Adipose tissue (tissue), 3 donors: Measurements from ENCODE around the gene HOXC13. TPM values are rescaled to one million over a fixed set of nuclear protein-coding genes. Genes with fewer than 3 reads are reported as not detected.

Source experiments
- H3K27ac ChIP-seq: one replicate; pipeline ENCODE4 v1.5.1; 2013; ENCODE audit warnings: low read depth, low read length
- WGBS, 3 donors: extraction: QIAGEN DNeasy Blood & Tissue Kit; methylation state at CpG; one replicate each; pipeline ENCODE4 v1.1.7; 2013; 5-methylcytosine and 5-hydroxymethylcytosine counted together
- polyA plus RNA-seq, 3 donors: library from polyadenylated mRNA; stranded (reverse); fragments of 200-250 nt; gene quantifications; one replicate each; pipeline ENCODE4 v1.2.3, GENCODE V29; 2013
- donor health status: healthy with polysubstance abuse.
- donor health status: Bipolar disorder and iron deficiency.
- donor health status: healthy.

The HOXC13 gene
- polyA plus RNA-seq, 3 donors = 0.03 to 0.45 TPM; not detected in 1

DNA sequence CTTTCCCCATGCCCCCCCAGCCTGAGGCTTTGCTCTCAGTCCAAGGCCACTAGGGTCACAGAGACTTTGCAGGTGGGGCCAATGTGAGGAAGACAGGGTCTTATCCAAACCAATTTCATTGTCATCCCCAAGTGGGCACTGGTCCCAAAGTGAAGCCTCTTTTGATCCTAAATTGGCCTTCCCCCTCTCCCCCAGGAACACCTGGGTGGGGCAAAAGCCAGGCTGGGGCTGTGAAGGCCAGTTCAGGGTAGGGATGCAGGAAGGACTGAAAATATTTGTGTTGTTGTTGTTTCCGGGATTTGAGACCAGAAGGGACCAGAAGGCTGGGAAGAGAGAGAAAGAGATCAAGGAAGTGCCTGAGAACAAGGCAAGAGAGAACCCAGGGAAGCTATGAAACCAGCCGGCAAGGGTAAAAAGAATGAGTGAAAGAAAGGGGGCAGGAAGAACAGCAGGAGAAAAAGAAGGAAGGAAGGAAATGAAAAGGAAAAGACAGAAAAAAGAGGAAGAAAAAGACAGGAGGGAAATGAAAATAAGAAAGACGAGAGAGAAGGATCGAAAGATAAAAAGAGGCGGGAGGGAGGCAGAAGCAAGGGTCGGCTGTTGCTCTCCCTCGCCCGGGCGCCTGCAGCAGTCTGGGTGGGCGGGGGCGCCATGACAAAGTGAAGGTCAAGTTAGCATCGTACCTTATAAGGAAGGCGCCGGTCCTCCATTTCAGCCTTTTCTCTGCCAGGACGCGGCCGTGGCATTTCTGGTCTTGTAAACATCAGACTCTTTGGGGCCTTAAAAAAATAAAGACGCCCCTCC lies 26.9 kb downstream of the HOXC13 start:
- 3 to 5% (median 5%) methylated on average over 17 to 18 of the region's 18 CpGs for WGBS, 3 donors
- no peak overlapping the region for H3K27ac ChIP-seq

DNA sequence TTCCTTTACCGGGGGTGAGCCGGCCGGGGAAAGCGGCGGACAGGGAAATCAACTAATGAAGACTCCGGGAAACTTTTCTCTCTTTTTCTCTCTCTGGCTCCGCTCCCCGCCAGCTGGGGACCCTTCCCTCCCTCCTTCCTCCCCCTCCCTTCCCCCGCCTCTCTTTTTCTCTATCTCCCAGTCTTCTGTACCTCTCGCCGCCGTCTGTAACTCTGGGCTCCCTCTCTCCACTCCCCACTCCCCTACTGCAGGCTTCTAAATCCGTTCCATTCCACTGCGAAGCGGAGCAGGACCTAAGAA lies 27.4 kb downstream of the HOXC13 start:
- WGBS, 3 donors = 3 to 8% (median 7%) methylated on average over 15 of the region's 15 CpGs
- H3K27ac ChIP-seq = no peak overlapping the region

DNA sequence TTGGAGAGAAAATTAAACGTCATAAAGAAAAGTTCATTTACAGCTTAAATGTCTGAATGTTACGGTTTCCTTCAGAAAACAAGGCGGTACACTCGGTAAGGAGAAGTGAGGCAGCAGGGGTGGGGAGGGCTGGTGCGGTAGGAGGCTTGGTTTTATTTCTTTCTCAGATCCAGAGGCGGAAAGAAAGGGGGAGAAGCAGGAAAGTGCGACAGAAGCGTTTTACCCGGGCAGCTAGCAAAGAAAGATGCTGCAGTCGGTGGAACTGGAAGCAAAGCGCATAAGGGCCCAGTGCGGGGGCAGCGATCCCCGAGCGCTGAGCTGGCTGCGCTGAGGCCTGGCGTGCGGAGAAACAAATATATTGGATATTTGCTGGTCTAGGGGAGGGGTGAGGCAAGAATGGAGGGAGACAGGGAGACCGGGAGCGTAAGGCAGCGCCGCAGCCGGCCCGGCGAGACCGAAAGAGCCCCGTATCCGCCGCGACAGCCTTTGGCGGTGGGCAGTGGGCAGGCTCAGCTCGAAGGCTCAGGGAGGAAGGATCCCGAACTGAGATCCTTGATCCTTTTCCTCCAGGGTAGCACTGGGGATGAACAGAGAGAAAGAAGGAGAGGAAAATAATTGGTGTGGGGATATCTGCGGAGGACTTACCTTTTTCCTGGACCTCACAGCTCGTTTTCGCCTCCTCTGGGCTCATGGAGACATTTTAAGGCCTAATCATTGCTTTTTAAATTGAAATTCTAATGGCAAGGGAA lies 27.9 kb downstream of the HOXC13 start:
- no peak overlapping the region for H3K27ac ChIP-seq
- WGBS, 3 donors = 6 to 11% (median 10%) methylated on average over 35 to 36 of the region's 36 CpGs

DNA sequence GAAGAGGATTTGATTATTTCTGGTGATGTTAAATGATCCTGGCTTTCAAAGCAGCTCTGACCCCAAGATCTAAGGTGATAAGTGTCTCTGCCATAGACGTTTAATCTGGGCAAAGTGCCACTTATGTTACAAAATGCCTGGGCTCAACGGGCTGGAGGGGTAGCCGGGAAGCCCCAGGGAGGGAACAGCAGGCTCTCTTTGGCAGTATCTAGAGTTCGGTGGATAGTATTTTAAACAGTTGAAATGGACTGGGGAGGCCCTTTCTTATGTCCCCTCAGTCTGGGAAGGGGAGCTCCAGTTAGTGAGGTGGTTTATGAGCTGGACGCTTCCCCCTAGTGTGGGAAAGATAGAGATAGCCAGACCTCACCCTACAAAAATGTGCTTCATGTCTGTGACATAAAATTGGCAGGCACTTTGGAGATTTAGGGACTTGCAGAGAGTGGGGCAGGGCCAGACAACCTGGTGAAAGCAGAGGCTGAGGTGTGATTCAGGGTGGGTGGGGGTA lies 28.8 kb downstream of the HOXC13 start:
- WGBS, 3 donors = 11 to 16% (median 12%) methylated on average over 5 of the region's 5 CpGs
- no peak overlapping the region for H3K27ac ChIP-seq

DNA sequence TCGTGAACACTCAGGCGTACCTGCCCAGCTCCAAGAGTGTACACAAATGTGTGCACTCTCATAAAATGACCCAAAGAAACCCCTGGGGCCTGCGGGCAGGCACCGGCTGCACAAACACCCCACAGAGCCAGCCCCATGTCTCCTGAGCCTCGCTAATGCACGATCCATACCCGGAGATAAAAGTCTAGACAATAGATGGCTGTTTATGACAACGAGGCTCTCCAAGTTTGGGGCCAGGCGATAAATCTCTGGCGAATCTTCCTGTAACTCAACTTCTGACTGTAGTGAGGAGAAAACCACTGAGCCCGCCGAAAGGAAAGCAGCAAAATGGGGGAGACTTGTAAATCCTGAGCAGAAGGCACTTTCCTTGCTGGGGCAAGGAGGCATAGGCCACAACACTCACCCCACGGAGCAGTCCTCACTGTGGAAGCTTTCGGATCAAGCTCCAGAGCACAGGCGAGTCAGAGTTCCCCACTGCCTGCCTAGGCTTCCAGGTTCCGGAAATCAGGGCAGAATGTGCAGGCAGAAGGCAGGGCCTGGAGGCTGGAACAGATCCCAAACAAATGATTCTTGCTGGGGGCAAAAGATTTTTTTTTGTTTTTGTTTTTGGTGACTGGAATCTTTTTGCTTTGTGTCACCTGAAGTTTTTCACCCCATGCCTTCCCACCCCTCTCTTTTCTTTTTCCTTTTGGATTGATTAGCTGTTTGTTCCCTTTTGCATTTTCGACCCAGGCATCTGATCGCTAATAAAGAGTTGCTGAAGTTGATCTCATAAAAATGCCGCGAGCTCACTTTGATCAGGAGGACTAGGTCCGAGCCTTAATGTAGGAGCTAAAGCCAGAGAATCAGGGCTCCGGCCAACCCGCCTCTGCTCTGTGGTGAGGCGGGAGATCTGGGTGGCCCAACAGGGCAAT lies 29.8 kb downstream of the HOXC13 start:
- WGBS, 3 donors = 16 to 26% (median 19%) methylated on average over 24 of the region's 24 CpGs

DNA sequence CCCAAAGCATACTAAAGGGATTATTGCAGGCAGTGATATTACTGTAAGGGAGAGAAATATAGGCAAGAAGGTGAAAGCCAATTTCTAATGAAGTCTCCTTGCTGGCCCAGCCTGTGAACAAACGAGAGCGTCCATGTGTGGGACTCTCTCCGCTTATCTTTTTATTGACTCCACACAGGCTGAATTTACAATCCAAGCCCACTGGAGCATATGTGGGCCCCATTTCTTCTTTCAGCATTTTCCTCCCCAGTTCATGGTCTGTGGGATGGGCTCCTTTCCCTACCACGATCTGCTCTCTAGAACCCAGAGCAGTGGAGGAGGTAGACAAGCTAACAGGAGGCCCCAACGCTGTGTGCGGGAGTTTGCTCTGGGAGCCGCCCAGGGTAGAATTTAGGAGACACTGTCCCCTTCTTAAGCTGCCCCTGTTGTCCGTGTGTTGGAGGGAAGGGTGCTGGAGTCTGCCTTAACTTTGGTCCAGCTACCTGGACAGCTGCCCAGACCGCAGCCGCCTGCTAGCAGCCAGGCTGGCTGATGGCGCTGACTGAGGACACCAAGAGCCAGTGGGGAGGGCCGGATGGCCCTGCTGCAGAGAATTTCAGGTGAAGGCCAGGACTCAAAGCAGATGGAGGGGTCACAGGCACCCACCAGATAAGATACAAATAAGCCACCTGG lies 31.1 kb downstream of the HOXC13 start:
- 18 to 19% (median 19%) methylated on average over 12 of the region's 12 CpGs for WGBS, 3 donors
- H3K27ac ChIP-seq = no peak overlapping the region

More for the DNA sequence above, 29.8 kb downstream of the HOXC13 start:
- H3K27ac ChIP-seq = no peak overlapping the region

DNA sequence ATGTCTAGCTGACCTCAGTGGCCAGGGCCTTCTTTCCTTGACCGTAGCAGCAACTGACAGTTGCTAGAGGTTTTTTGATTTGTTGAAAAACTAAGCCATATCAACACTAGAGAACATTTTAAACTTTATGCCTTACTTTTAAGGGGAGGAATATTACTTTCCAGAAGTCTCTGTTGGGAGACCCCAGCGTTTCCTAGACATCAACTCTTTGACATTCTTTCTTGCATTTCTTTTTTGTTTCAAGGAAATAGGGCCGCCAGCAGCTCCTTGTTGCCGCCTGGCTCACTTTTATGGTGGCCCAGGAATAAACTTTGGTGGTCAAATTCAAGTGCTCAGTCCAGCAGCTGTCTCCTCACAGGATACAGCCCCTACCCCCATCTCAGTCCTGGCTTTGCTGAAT lies 31.8 kb downstream of the HOXC13 start:
- WGBS, 3 donors = 15 to 31% (median 21%) methylated on average over 4 of the region's 4 CpGs

DNA sequence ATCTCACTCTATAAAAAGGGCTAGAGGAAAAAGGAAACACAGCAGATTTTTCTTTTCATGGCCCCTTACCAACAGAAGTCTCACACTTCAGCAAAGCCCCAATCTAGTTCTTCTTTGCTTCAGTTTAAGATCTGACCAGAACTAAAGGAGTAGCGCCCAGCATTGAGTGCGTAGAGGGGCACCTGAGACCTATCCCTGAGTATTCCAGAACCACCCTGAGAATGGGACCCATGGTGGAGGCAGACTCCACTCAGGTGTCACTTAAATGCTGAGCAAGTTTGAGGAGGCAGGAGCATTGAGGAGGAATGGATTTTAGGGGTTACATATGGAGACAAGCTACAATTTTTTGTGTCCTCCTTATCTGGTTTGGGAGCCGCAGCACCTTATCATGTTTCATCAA lies 32.5 kb downstream of the HOXC13 start:
- 60 to 69% (median 64%) methylated on average over 3 of the region's 3 CpGs for WGBS, 3 donors
- no peak overlapping the region for H3K27ac ChIP-seq

More for the DNA sequence above, 31.8 kb downstream of the HOXC13 start:
- no peak overlapping the region for H3K27ac ChIP-seq

DNA sequence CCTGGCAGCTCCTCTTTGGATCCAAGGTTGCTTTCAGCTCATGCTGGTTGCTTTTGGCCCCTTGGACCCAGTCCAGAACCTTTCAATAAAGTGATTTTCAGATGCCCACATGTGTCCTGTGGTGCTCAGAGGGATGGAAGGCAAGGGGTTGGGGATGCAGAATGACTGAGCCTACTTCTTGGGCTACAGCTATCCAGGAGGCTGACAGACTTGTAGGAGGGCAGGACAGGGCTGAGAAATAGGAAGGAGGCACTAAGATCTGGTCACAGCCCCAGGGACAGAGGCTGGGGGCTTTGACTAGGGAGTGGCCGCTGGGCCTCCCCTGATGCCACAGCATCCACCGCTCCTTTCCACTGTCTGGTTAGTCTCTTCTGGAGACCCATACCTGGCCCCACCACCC lies 33.1 kb downstream of the HOXC13 start:
- H3K27ac ChIP-seq = no peak overlapping the region
- 22 to 42% (median 34%) methylated on average over 2 of the region's 2 CpGs for WGBS, 3 donors

DNA sequence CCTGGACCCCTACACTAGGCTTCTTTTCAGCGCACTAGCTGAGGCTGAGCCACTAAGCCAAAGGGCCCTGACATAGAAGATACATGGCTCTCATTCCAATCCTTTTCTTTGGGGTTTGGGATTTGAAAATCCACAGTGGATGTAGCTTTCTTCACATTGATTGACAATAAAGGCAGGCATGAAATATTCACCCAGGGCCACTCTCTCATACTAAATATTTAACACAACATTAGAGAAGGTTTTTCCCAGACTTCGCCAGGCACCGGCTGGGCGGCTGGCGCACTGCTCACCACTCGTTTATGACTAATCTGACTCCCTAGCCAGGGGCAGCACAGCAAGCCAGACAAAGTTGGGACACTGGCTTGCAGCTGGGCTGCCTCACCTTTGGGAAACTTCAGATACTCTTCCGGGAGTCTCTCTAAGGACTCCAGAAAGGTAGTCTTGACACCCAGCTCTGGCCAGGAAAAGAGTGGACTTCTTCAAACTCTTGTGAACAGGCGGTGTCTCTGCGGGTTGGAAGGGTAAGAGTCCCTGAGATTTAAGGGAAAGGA lies 33.6 kb downstream of the HOXC13 start:
- WGBS, 3 donors = 27 to 38% (median 30%) methylated on average over 9 of the region's 9 CpGs
- H3K27ac ChIP-seq = no peak overlapping the region

DNA sequence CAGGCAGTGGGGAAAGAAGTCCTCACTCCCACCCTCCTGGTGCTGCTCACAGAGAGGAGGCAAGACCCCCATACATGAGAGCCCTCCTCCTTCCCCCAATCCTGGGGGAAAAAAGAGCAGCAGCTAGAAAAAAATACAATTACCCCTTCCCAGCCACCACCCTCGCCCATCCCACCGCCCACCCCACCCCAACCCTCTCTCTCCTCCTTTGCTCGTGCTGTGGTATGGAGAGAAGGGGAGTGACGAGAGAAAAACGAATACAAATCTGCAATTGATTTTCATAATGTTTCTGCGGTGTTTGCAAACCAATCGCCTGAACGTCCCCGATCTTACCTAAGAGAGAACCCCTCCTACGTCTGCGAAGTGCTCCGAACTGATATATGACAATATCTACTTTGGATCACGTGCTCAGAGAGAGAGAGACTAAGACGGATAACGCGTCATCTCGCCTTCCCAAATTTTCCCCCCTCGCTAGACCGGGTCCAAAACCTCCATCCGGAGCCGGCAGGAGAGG lies 34.1 kb downstream of the HOXC13 start, which contains the start of gene HOXC11:
Gene HOXC11 (plus strand): TSS at position 405 of the 514 bp plus-strand sequence. CDS start 116 bp downstream, outside the sequence.
- H3K27ac ChIP-seq = no peak within 1 kb of the TSS
- 4 to 11% (median 7%) methylated on average over 20 to 21 of the region's 21 CpGs for WGBS, 3 donors

DNA sequence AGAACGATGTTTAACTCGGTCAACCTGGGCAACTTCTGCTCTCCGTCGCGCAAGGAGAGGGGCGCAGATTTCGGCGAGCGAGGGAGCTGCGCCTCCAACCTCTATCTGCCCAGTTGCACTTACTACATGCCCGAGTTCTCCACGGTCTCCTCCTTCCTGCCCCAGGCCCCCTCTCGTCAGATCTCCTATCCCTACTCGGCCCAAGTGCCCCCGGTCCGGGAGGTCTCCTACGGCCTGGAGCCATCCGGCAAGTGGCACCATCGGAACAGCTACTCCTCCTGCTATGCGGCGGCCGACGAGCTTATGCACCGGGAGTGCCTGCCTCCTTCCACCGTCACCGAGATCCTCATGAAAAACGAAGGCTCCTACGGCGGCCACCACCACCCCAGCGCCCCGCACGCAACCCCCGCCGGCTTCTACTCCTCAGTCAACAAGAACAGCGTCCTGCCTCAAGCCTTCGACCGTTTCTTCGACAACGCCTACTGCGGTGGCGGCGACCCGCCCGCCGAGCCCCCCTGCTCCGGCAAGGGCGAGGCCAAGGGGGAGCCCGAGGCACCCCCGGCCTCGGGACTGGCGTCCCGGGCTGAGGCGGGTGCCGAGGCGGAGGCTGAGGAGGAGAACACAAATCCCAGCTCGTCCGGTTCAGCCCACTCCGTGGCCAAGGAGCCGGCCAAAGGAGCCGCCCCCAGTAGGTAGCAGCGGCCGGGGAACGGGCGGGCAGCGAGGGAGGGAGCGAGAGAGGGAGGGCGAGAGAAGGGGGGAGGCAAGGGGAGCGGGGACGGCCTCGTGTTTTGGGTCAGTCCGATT lies 34.8 kb downstream of the HOXC13 start:
- no peak overlapping the region for H3K27ac ChIP-seq
- WGBS, 3 donors = 3 to 4% (median 4%) methylated on average over 71 of the region's 71 CpGs

DNA sequence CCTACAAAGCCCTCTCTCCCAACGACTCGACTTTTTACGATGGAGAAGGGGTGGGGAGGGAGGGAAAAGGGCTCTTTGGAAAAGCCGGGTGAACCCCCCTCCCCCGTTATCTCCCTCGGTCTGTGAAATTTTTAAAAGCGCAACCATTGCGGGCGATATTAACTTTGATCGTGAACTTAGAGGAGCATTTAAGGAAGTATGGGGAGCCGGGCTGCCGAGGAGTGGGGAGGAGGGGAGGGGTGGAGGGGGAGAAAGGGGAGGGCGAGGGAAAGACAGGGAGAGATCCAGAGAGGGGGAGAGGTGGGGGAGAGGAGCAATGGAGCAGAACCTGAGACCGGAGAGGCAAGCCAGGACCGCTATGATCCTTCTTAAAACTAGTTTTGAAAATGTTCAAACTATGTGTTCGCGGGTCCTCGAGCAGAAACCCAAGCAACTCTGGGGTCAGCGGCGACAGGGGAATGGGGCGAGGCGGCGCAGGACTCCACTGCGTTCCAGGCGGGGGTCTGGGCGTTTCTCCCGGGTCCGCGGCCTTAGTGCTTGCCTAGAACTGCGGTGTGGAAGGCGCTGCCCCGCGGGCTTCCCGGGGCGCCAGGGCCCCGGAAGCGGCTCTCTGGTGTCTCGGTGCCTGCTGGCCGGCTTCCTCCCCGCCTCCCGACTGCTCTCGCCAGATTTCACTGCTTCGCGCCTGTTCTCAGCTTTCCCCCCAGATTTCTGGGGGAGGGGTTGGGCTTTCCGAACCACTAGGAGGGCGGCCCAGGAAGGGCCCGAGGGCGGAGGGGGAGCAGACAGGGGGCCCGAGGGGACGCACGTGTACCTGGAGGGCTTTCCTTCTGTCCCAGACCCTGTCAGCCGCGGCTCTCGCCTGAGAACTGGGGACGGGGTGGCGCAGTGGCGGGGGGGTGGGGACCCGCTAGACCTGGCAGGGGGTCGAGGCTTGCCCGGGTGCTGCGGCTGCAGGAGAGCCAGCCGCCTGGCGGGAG lies 35.7 kb downstream of the HOXC13 start, which contains the start of gene HOTAIR:
Gene HOTAIR (minus strand): TSS at position 871 of the 980 bp plus-strand sequence.
- 2 to 4% (median 3%) methylated on average over 52 to 63 of the region's 63 CpGs for WGBS, 3 donors
- H3K27ac ChIP-seq = no peak within 1 kb of the TSS

DNA sequence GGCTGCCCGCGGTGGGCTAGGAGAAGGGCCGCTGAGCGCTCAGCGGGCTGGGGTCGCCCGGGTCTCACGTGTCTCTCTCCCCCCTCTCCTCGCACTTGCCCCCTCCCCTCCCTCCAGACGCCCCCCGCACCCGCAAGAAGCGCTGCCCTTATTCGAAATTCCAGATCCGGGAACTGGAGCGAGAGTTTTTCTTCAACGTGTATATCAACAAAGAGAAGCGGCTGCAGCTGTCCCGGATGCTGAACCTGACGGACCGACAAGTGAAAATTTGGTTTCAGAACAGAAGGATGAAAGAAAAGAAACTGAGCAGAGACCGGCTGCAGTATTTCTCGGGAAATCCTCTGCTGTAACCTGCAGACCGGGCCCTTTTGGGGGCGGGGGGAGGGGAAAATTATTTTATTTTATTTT lies 36.4 kb downstream of the HOXC13 start:
- no peak overlapping the region for H3K27ac ChIP-seq
- WGBS, 3 donors = 4 to 5% (median 4%) methylated on average over 18 to 25 of the region's 25 CpGs

DNA sequence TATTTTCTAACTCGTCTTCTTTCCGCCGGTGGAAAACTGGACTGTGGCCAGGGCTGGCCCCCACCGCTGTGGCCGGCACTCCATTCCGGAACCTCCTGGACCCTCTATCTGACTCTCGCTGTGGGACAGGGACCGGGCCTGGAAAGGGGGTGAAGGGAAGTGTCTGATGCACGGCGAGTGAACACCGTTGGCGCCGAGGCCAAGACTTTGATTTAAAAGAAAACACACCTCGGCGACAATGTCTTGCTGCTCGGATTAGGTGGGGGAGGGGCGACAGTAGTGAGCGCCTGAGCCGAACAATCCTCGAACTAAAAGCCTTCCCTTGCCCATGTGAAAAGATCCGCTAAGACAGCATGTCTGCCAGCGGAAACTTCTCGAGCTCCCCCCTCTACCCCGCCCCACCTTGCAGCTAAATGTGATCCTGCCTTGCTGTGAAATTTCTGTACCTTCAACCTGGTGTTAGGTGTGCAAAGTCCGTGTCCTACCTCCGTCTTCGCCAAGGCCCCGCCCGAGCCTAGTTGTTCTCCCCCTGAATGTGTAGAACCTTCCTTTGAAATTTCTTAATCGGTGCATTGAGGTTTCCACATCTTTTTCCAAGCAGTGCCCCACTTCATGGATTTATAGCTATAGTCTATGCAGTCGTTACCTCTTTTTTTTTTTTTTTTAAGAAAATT lies 37.0 kb downstream of the HOXC13 start:
- no peak overlapping the region for H3K27ac ChIP-seq
- 8 to 10% (median 9%) methylated on average over 31 of the region's 31 CpGs for WGBS, 3 donors
